Lower lobe of right lung (tissue), 2 donors: ENCODE measurements around the gene NGDN. TPM values are rescaled to one million over a fixed set of nuclear protein-coding genes. Genes with fewer than 3 reads are reported as not detected.

Experiments used
- ATAC-seq, 2 donors: fragments of 200-7000 bp; cut with Tn5 transposase; one replicate each; pipeline ENCODE4 v1.9.1; 2020 to 2022; ENCODE audit warnings: mild to moderate bottlenecking in 2 of 2, moderate library complexity in 2 of 2
- DNase-seq: peaks from one replicate; pipeline ENCODE4 v3.0.0-alpha.2; 2020
- H3K27ac ChIP-seq: fragments of 200-600 bp; one replicate; pipeline ENCODE4 v1.8.0; 2022
- H3K27me3 ChIP-seq: fragments of 200-600 bp; one replicate; pipeline ENCODE4 v1.8.0; 2022; ENCODE audit warnings: low read depth
- H3K36me3 ChIP-seq: fragments of 200-600 bp; one replicate; pipeline ENCODE4 v1.8.0; 2022; ENCODE audit warnings: mild to moderate bottlenecking
- H3K4me1 ChIP-seq: fragments of 200-600 bp; one replicate; pipeline ENCODE4 v1.8.0; 2022
- H3K4me3 ChIP-seq: fragments of 200-600 bp; one replicate; pipeline ENCODE4 v1.8.0; 2022; ENCODE audit warnings: mild to moderate bottlenecking
- H3K9me3 ChIP-seq: fragments of 200-600 bp; one replicate; pipeline ENCODE4 v1.8.0; 2022
- intact Hi-C: fragments of 100-400 bp; cut with DNase I; formaldehyde crosslinking; loops from one replicate; pipeline ENCODE4 v1.11.0; 2022
- total RNA-seq: library from RNA; stranded (reverse); fragmentation: NEBNext Ultra II Directional; extraction: Animal tissue kit (Norgen Biotek cat#: 25700); gene quantifications from one replicate; pipeline ENCODE4 v1.2.1, GENCODE V29; 2021
- TF ChIP-seq, protein P1 (sequence below): fragments of 200-600 bp; IDR thresholded peaks from one replicate; pipeline ENCODE4 v1.8.0; 2022; ENCODE audit warnings: antibody characterized with exemption, mild to moderate bottlenecking
- donor health status: DM: no; HTN: yes; CAD: no; lungs with severe emphysema.

Gene NGDN
- total RNA-seq, 1 donor from 2014 or later = 33.3 TPM

DNA sequence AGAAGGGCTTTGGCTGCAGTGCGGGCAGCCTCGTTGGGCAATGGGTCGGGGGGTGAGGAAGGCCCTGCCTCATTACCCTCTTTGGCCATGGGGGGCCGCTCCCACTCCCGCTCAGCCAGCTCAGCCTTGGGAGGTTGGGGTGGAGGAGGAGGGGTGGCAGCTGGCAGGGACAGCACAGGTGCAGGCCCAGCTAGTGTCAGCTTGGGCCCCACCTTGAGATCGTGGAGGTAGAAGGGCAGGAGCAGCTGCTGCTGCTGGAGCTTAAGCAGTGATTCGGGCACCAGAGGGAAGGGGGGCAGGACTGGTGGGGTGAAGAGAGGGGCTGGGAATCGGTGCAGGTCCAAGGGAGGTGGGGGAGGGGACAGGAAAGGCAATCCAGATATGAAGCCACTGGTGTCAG is 56.1 kb downstream of the NGDN start:
- TF ChIP-seq, protein P1, sequence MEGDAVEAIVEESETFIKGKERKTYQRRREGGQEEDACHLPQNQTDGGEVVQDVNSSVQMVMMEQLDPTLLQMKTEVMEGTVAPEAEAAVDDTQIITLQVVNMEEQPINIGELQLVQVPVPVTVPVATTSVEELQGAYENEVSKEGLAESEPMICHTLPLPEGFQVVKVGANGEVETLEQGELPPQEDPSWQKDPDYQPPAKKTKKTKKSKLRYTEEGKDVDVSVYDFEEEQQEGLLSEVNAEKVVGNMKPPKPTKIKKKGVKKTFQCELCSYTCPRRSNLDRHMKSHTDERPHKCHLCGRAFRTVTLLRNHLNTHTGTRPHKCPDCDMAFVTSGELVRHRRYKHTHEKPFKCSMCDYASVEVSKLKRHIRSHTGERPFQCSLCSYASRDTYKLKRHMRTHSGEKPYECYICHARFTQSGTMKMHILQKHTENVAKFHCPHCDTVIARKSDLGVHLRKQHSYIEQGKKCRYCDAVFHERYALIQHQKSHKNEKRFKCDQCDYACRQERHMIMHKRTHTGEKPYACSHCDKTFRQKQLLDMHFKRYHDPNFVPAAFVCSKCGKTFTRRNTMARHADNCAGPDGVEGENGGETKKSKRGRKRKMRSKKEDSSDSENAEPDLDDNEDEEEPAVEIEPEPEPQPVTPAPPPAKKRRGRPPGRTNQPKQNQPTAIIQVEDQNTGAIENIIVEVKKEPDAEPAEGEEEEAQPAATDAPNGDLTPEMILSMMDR = no peak
- no peak overlapping the region for H3K4me3 ChIP-seq
- H3K36me3 ChIP-seq = no peaks in the 10 kb centered on the region
- no peak for DNase-seq
- ATAC-seq = no peak
- no peak overlapping the region for H3K27ac ChIP-seq
- H3K4me1 ChIP-seq = peaks cover 1% of the 10 kb centered on the region
- H3K9me3 ChIP-seq = no peaks in the 10 kb centered on the region
- no peaks in the 10 kb centered on the region for H3K27me3 ChIP-seq
- intact Hi-C loops = no loop called here

Other genes starting within 250 kb of the NGDN start
- gene RNF212B, start 231.8 kb upstream of the NGDN start, total RNA-seq = not detected
- gene HOMEZ, start 183.6 kb upstream of the NGDN start, total RNA-seq = 12.4 TPM
- gene PPP1R3E, start 166.8 kb upstream of the NGDN start, total RNA-seq = 16.9 TPM
- 43.9 TPM for gene BCL2L2, start 162.9 kb upstream of the NGDN start, total RNA-seq
- 122 TPM for gene PABPN1, start 148.2 kb upstream of the NGDN start, total RNA-seq
- 10.6 TPM for gene SLC22A17, start 116.8 kb upstream of the NGDN start, total RNA-seq
- gene EFS, start 104.5 kb upstream of the NGDN start, total RNA-seq = 11.5 TPM
- not detected for gene IL25, start 96.9 kb upstream of the NGDN start, total RNA-seq
- 1.4 TPM for gene CMTM5, start 92.7 kb upstream of the NGDN start, total RNA-seq
- gene MYH6, start 61.4 kb upstream of the NGDN start, total RNA-seq = 0.62 TPM
- 0.09 TPM for gene MYH7, start 34.0 kb upstream of the NGDN start, total RNA-seq
- gene ZFHX2, start 82.1 kb downstream of the NGDN start, total RNA-seq = 5.1 TPM
- gene THTPA, start 86.6 kb downstream of the NGDN start, total RNA-seq = 19.1 TPM
- 146 TPM for gene AP1G2, start 98.1 kb downstream of the NGDN start, total RNA-seq
- 5.1 TPM for gene JPH4, start 109.1 kb downstream of the NGDN start, total RNA-seq
- 1.2 TPM for gene DHRS2, start 166.7 kb downstream of the NGDN start, total RNA-seq